ENCODE results near the gene PTGS2. TPM values are rescaled to one million over a fixed set of nuclear protein-coding genes. Genes with fewer than 3 reads are reported as not detected.
"Not testable (repeated sequence)": the region's sequence is repeated elsewhere in the genome, so short reads cannot be mapped to it uniquely, and the experiment has no call there.

The PTGS2 gene
- polyA plus RNA-seq, 3 donors: 39.2 to 159 (median 113) TPM

DNA sequence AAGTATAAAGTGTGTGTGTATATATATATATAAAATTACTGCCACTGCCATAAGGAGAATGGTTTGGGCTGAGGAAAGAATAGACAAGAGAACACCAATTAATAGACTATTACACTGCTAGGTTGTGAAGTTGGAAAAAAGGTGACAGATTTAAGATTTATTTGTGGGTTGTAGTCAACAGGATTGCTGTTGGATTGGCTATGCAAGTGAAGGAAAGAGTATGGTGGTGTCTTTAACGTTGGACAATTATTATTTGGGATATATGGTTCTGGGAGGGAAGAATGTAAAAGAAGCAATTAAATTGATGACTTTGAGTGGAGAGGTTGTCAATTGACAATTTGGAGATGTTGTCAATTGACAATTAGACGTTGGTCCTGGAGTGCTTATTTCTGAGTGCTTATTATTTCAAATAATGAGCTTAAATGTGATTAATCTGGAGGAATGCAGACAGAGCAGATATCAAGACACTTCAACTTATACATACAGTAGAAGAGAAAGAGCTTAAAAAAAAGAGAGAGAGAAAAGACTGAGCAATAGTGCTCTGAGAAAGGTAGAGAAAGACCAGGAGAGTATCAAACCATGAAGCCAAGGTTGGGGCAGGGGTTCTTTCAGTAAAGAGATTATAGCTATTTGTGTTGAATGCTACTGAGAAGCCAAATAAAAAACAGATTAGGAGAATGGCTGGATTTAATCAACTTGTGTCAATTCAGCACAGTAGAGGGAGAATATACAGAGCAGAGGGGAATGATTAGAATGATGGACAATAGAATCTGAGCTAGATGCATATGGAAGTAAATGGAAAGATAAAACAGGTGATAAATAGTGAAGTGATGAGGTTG, 9.7 kb downstream of the PTGS2 start:
- peaks cover 0 to 9% (median 2%) of the 10 kb centered on the region in 7 donors for H3K9me3 Mint-ChIP-seq
- peaks cover 32 to 39% of the 10 kb centered on the region in 2 donors for H3K36me3 Mint-ChIP-seq
- 82% methylated on average over 1 of the region's 2 CpGs for WGBS (ENCODE audit: insufficient coverage)
- no peak overlapping the region for H3K27ac ChIP-seq (ENCODE audit: low read depth in 1 of 2, low read length in 2 of 2)
- H3K4me1 ChIP-seq (ENCODE audit: control insufficient read depth in 1 of 2, insufficient read depth in 2 of 2, low read length in 2 of 2): no peaks in the 10 kb centered on the region
- no peaks in the 10 kb centered on the region for H3K27me3 Mint-ChIP-seq (ENCODE audit: low read depth in 3 of 3)
- DNase-seq: no peak
- H2AFZ ChIP-seq (ENCODE audit: insufficient read depth, low read depth, low read length, poor library complexity, severe bottlenecking): no peak overlapping the region
- H3K27me3 ChIP-seq (ENCODE audit: control insufficient read depth in 2 of 2, insufficient read depth in 2 of 2, low read length in 2 of 2): no peaks in the 10 kb centered on the region
- no peak overlapping the region for H3K4me2 ChIP-seq (replicated peaks; ENCODE audit: extremely low read depth, low read length, poor library complexity, severe bottlenecking)
- no peak overlapping the region for H3K4me3 Mint-ChIP-seq
- peaks cover 40 to 46% of the 10 kb centered on the region in 2 donors for H3K36me3 ChIP-seq (replicated peaks in 1 of 2; ENCODE audit: control insufficient read depth in 1 of 2, insufficient read depth in 2 of 2, low read length in 2 of 2)
- H3K4me1 Mint-ChIP-seq: peaks cover 2% of the 10 kb centered on the region
- H3K9ac ChIP-seq (ENCODE audit: insufficient read depth, low read length, poor library complexity, severe bottlenecking): no peak overlapping the region
- no peaks in the 10 kb centered on the region for H3K79me2 ChIP-seq (ENCODE audit: insufficient read depth, low read length)
- TF ChIP-seq, protein P1, sequence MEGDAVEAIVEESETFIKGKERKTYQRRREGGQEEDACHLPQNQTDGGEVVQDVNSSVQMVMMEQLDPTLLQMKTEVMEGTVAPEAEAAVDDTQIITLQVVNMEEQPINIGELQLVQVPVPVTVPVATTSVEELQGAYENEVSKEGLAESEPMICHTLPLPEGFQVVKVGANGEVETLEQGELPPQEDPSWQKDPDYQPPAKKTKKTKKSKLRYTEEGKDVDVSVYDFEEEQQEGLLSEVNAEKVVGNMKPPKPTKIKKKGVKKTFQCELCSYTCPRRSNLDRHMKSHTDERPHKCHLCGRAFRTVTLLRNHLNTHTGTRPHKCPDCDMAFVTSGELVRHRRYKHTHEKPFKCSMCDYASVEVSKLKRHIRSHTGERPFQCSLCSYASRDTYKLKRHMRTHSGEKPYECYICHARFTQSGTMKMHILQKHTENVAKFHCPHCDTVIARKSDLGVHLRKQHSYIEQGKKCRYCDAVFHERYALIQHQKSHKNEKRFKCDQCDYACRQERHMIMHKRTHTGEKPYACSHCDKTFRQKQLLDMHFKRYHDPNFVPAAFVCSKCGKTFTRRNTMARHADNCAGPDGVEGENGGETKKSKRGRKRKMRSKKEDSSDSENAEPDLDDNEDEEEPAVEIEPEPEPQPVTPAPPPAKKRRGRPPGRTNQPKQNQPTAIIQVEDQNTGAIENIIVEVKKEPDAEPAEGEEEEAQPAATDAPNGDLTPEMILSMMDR (IDR thresholded peaks at IDR 0.05): no peak
- H3K27ac Mint-ChIP-seq: peak overlapping the region in 1 of 7 donors; percentile 5
- H4K20me1 ChIP-seq (ENCODE audit: insufficient read depth, low read length): peaks cover 3% of the 10 kb centered on the region
- no peaks in the 10 kb centered on the region for H3K9me3 ChIP-seq (replicated peaks in 1 of 2; ENCODE audit: control insufficient read depth in 1 of 2, insufficient read depth in 1 of 2, low read length in 2 of 2)
- H3K4me3 ChIP-seq (replicated peaks in 1 of 3; ENCODE audit: low read depth in 2 of 3, low read length in 3 of 3): no peak overlapping the region
- intact Hi-C loops (cut with micrococcal nuclease): no loop called here

DNA sequence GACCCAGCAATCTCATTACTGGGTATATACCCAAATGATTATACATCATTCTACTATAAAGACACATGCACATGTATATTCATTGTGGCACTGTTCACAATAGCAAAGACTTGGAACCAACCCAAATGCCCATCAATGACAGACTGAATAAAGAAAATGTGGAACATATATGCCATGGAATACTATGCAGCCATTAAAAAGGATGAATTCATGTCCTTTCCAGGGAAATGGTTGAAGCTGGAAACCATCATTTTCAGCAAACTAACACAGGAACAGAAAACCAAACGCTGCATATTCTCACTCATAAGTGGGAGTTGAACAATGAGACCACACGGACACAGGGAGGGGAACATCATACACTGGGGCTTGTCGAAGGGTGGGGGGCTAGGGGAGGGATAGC, 10.4 kb downstream of the PTGS2 start:
- H3K4me2 ChIP-seq (replicated peaks; ENCODE audit: extremely low read depth, low read length, poor library complexity, severe bottlenecking); H3K27ac ChIP-seq (ENCODE audit: low read depth in 1 of 2, low read length in 2 of 2); H3K4me3 ChIP-seq (replicated peaks in 1 of 3; ENCODE audit: low read depth in 2 of 3, low read length in 3 of 3); H3K27me3 ChIP-seq (ENCODE audit: control insufficient read depth in 2 of 2, insufficient read depth in 2 of 2, low read length in 2 of 2); H3K27me3 Mint-ChIP-seq (ENCODE audit: low read depth in 3 of 3); H3K4me1 Mint-ChIP-seq; H3K9me3 ChIP-seq (replicated peaks in 1 of 2; ENCODE audit: control insufficient read depth in 1 of 2, insufficient read depth in 1 of 2, low read length in 2 of 2); H3K79me2 ChIP-seq (ENCODE audit: insufficient read depth, low read length); H3K4me3 Mint-ChIP-seq; H3K9ac ChIP-seq (ENCODE audit: insufficient read depth, low read length, poor library complexity, severe bottlenecking); H2AFZ ChIP-seq (ENCODE audit: insufficient read depth, low read depth, low read length, poor library complexity, severe bottlenecking); H3K9me3 Mint-ChIP-seq; intact Hi-C loops (cut with micrococcal nuclease); H3K4me1 ChIP-seq (ENCODE audit: control insufficient read depth in 1 of 2, insufficient read depth in 2 of 2, low read length in 2 of 2); DNase-seq; H3K27ac Mint-ChIP-seq; H4K20me1 ChIP-seq (ENCODE audit: insufficient read depth, low read length): not testable (repeated sequence)
- H3K36me3 ChIP-seq (replicated peaks in 1 of 2; ENCODE audit: control insufficient read depth in 1 of 2, insufficient read depth in 2 of 2, low read length in 2 of 2): peaks cover 32 to 38% of the 10 kb centered on the region in 2 donors
- peaks cover 26 to 32% of the 10 kb centered on the region in 2 donors for H3K36me3 Mint-ChIP-seq
- WGBS (ENCODE audit: insufficient coverage): no CpG with 5 or more reads among the region's 3 CpGs

DNA sequence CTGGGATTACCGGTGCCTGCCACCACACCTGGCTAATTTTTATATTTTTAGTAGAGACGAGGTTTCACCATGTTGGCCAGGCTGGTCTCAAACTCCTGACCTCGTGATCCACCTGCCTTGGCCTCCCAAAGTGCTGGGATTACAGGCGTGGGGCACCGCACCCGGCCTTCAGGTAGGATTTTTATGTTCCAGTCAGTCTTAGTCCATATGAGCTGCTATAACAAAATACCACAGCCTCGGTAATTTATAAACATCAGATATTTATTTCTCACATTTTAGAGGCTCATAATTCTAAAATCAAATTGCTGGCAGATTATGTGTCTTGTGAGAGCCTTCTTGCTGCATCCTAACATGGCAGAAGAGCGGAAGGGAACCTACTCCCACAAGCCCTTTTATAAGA, 16.0 kb downstream of the PTGS2 start:
- H4K20me1 ChIP-seq (ENCODE audit: insufficient read depth, low read length); H2AFZ ChIP-seq (ENCODE audit: insufficient read depth, low read depth, low read length, poor library complexity, severe bottlenecking); H3K4me2 ChIP-seq (replicated peaks; ENCODE audit: extremely low read depth, low read length, poor library complexity, severe bottlenecking); H3K36me3 Mint-ChIP-seq; H3K36me3 ChIP-seq (replicated peaks in 1 of 2; ENCODE audit: control insufficient read depth in 1 of 2, insufficient read depth in 2 of 2, low read length in 2 of 2); intact Hi-C loops (cut with micrococcal nuclease); DNase-seq; H3K9ac ChIP-seq (ENCODE audit: insufficient read depth, low read length, poor library complexity, severe bottlenecking); H3K4me3 Mint-ChIP-seq; H3K79me2 ChIP-seq (ENCODE audit: insufficient read depth, low read length); H3K4me3 ChIP-seq (replicated peaks in 1 of 3; ENCODE audit: low read depth in 2 of 3, low read length in 3 of 3); H3K27ac Mint-ChIP-seq; H3K27me3 ChIP-seq (ENCODE audit: control insufficient read depth in 2 of 2, insufficient read depth in 2 of 2, low read length in 2 of 2); H3K27ac ChIP-seq (ENCODE audit: low read depth in 1 of 2, low read length in 2 of 2); H3K27me3 Mint-ChIP-seq (ENCODE audit: low read depth in 3 of 3): not testable (repeated sequence)
- Histone ChIP-seq H3K9me3 (replicated peaks in 1 of 2; ENCODE audit: control insufficient read depth in 1 of 2, insufficient read depth in 1 of 2, low read length in 2 of 2) (peaks cover 0 to 13% of the 10 kb centered on the region in 2 donors), H3K4me1 (ENCODE audit: control insufficient read depth in 1 of 2, insufficient read depth in 2 of 2, low read length in 2 of 2) (peaks cover 22 to 27% of the 10 kb centered on the region in 2 donors)
- WGBS (ENCODE audit: insufficient coverage): 100% methylated on average over 4 of the region's 8 CpGs
- peaks cover 6 to 21% (median 12%) of the 10 kb centered on the region in 7 donors for H3K9me3 Mint-ChIP-seq
- peaks cover 20% of the 10 kb centered on the region for H3K4me1 Mint-ChIP-seq

Measured in CD14-positive monocyte (primary cell).